ENCODE results near the gene LMOD1. TPM values are rescaled to one million over a fixed set of nuclear protein-coding genes. Genes with fewer than 3 reads are reported as not detected.

Gene LMOD1
- total and polyA plus RNA-seq, 3 donors from 2014 or later = 31.4 to 46.3 (median 39.4) TPM

GRCh38 chr1:201895913-201896807 lies 50.2 kb downstream of the LMOD1 start:
- Histone ChIP-seq H3K4me3 (no peak overlapping the region), H3K4me1 (no peaks in the 10 kb centered on the region), H3K36me3 (ENCODE audit: low read depth, missing control alignments) (no peaks in the 10 kb centered on the region), H3K27ac (peak overlapping the region; percentile 33 to 64), H3K9me3 (no peaks in the 10 kb centered on the region), H3K27me3 (no peaks in the 10 kb centered on the region)
- 26 to 29% methylated on average over 9 to 10 of the region's 10 CpGs for WGBS, 2 donors
- DNase-seq = peak; percentile 92
- intact Hi-C loops (cut with DNase I; ENCODE audit: low total_unique reads) = loop anchor here (5.0 kb wide), 1 partner anchor 56 kb away; no protein-coding TSS in a partner anchor
- TF ChIP-seq POLR2A (IDR thresholded peaks at IDR 0.05) = no peak
- TF ChIP-seq, protein P1, sequence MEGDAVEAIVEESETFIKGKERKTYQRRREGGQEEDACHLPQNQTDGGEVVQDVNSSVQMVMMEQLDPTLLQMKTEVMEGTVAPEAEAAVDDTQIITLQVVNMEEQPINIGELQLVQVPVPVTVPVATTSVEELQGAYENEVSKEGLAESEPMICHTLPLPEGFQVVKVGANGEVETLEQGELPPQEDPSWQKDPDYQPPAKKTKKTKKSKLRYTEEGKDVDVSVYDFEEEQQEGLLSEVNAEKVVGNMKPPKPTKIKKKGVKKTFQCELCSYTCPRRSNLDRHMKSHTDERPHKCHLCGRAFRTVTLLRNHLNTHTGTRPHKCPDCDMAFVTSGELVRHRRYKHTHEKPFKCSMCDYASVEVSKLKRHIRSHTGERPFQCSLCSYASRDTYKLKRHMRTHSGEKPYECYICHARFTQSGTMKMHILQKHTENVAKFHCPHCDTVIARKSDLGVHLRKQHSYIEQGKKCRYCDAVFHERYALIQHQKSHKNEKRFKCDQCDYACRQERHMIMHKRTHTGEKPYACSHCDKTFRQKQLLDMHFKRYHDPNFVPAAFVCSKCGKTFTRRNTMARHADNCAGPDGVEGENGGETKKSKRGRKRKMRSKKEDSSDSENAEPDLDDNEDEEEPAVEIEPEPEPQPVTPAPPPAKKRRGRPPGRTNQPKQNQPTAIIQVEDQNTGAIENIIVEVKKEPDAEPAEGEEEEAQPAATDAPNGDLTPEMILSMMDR (IDR thresholded peaks at IDR 0.05) = peak; percentile 91 to 96 (median 95)

DNA sequence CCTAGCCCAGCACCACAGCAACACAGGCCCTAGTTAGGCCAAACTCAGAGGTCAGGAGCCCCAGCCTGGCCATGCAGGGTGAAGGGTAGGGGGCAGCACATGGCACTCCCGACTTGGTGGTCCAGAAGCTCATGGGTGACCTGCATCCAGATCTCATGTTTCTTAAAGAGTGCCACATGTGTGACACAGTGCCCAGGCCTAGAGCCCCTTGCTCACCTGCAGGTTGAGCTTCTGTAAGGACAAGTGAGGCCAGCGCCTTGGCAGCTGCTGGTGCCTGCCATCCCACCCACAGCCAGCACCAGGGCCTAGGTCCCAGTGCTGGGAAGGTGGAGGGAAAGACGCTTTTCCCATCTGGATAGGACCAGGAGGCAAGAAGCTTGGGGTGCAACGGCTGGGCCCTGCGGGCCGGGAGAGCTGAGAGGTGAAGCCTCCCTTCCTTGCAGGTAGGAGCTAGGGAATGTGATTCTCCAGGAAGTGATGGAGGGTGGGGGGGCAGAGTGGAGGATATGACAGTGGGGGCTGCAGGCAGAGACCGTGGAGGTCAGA lies 51.2 kb downstream of the LMOD1 start:
- no peak for DNase-seq
- intact Hi-C loops (cut with DNase I; ENCODE audit: low total_unique reads) = loop anchor here (5.0 kb wide), 1 partner anchor 57 kb away; no protein-coding TSS in a partner anchor
- no peak for TF ChIP-seq POLR2A (IDR thresholded peaks at IDR 0.05)
- TF ChIP-seq, protein P1 (IDR thresholded peaks at IDR 0.05) = no peak
- Histone ChIP-seq H3K9me3 (no peaks in the 10 kb centered on the region), H3K27ac (no peak overlapping the region), H3K4me3 (no peak overlapping the region), H3K36me3 (ENCODE audit: low read depth, missing control alignments) (no peaks in the 10 kb centered on the region), H3K27me3 (no peaks in the 10 kb centered on the region), H3K4me1 (no peaks in the 10 kb centered on the region)
- 79 to 83% methylated on average over 5 to 7 of the region's 7 CpGs for WGBS, 2 donors

- Histone ChIP-seq H3K27me3 (no peaks in the 10 kb centered on the region), H3K4me1 (peaks cover 6% of the 10 kb centered on the region), H3K36me3 (ENCODE audit: low read depth, missing control alignments) (no peaks in the 10 kb centered on the region), H3K27ac (no peak overlapping the region), H3K9me3 (no peaks in the 10 kb centered on the region), H3K4me3 (no peak overlapping the region)
- intact Hi-C loops (cut with DNase I; ENCODE audit: low total_unique reads) = loop anchor here (5.0 kb wide), 1 partner anchor 58 kb away; no protein-coding TSS in a partner anchor
- no peak for TF ChIP-seq POLR2A (IDR thresholded peaks at IDR 0.05)
- TF ChIP-seq, protein P1 (IDR thresholded peaks at IDR 0.05) = no peak
- DNase-seq = no peak
- WGBS, 2 donors = 83 to 93% methylated on average over 5 of the region's 5 CpGs
Measured at GRCh38 chr1:201894343-201895119, 51.8 kb downstream of the LMOD1 start.

GRCh38 chr1:201893431-201893830 lies 52.9 kb downstream of the LMOD1 start:
- TF ChIP-seq, protein P1 (IDR thresholded peaks at IDR 0.05) = no peak
- no peak for TF ChIP-seq POLR2A (IDR thresholded peaks at IDR 0.05)
- peaks cover 9% of the 10 kb centered on the region for H3K4me1 ChIP-seq
- no peak for DNase-seq
- no peak overlapping the region for H3K4me3 ChIP-seq
- H3K27me3 ChIP-seq = no peaks in the 10 kb centered on the region
- H3K27ac ChIP-seq = peak overlapping the region in 1 of 2 donors; percentile 9
- intact Hi-C loops (cut with DNase I; ENCODE audit: low total_unique reads) = no loop called here
- no peaks in the 10 kb centered on the region for H3K36me3 ChIP-seq (ENCODE audit: low read depth, missing control alignments)
- 44 to 58% methylated on average over 3 of the region's 3 CpGs for WGBS, 2 donors
- H3K9me3 ChIP-seq = no peaks in the 10 kb centered on the region
